CD4-positive, alpha-beta T cell treated with Interleukin-15 for 4 hours (primary cell): Measurements from ENCODE around the gene MBLAC1.

Source experiments
- DNase-seq: peaks from one replicate; pipeline ENCODE4 v3.0.0-alpha.2; 2020; ENCODE audit warnings: low spot score

Gene MBLAC1

DNA sequence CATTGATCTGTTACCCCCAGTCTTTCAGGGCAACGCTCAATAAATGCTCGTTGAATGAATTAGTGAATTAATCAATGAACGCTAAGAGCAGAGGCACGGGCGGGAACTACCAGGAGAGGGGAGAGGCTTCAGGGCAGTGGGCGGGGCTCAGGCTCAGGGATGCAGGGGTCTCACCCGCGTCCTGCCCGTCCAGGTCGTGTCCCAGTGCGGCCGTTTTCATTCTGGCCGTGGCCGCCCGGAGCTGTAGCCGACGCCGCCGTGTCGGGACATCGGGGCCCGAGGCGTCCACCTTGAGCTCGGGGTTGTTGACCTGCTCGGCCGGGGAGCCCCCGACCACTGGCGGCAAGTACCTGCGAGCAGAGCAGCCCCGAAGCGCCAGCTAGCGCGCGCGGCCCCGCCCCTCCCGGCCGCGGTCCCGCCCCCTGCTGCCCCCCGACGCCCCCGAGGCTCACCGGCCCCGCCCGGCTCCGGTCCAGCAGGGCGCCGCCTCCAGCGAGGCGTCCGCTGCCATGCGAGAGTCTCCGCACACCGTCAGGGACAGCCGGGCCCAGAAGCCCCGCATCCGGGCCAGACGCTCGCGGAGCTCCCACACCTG, 44.4 kb downstream of the MBLAC1 start:
- DNase-seq, result no peak

DNA sequence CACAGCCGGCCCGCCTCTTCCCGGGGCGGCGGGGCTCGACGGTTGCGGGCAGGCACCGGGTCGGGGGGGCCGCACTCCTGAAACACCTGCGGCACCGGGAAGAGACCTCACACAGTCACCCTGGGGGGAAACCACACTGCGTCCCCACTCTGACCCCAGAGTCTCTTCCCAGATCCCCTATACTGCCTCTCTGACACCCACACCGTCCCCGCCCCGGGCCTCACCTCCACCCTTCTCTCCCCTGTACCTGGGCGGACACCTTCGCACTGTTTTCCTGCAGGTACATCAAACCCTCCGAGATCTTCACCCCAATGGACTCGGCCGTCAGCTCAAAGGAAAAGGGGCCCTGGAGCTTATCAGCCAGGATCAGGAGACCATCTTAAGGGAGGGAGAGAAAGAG, 45.1 kb downstream of the MBLAC1 start:
- no peak for DNase-seq

DNA sequence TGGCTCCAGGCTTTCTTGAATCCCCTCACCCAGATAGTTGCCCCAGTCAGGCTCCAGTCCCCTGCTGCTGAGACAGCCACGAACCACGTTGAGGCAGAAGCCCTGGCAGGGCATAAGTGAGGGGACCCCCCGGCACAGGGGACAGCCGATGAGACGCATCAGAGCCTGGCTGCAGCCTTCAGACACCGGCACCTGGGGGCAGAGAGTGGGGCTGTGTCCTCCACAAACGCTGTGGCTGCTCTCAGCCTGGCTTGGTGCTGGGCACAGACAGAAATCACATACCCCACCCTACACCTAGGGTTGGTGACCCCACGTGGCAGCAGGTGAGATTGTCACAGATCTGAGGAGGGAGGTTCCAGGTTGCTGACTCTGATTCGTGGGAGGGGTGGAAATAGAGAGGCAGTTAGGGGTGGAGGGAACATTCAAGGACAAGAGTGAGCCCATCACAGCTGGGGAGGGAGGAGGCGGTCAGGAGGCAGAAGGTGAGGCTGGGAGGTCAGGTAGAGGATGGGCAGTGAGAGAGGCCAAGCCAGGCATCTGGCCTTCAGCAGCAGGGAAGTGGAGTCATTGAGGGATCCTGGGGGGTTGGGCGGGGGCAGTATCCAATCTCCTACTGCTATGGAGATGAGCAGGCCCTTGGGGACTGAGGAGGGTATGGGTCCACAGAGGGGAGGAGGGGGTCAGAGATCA, 47.2 kb downstream of the MBLAC1 start:
- no peak for DNase-seq

DNA sequence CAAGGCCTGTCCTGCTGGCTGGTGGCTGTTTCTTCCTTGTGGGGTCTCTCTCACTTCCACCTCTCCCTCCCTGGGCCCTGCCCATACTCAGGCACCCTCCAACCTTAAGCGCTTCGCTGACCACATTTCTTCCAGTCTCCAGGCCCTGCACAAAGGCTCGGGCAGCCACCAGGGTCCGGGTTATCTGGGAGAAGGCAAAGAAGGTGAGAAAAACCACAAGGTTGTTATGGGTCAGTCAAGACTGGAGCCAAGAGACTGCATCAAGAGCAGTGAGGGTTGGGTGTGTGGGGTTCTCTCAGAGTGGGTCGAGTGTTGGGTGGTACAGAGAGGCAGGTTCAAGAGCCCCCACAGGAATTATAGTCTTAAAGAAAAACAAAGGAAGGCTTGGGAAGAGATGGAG, 47.8 kb downstream of the MBLAC1 start:
- DNase-seq, result no peak

DNA sequence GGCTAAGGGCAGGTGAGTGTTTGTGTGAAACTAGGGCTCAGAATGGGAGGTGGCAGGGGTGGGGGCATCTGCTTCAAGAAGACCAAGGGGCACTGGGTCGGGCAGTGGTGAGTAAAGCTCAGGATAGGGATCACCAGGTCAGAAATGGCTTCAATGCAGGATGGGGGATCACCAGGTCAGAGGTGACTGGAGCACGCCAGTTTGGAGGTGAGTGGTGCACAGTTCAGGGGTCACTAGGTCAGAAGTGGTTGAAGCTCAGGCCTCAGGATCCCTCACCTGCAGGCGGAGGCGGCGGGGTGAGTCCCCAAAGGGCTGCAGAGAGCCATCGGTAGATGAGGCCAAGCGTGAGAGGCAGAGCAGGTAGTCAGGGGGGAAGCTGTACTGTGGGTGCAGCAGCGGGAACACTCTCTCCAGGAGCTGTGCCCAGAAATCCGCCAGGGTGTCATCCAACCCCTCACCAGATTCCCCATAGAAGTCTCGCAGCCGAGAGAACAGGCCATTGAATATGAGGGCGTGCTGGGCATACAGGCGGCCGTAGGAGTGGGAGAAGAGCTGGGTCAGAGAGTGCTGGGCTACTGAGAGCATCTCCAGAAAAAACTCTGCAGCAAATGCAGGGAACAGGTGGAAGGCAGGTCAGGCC, 48.6 kb downstream of the MBLAC1 start:
- DNase-seq, result no peak

DNA sequence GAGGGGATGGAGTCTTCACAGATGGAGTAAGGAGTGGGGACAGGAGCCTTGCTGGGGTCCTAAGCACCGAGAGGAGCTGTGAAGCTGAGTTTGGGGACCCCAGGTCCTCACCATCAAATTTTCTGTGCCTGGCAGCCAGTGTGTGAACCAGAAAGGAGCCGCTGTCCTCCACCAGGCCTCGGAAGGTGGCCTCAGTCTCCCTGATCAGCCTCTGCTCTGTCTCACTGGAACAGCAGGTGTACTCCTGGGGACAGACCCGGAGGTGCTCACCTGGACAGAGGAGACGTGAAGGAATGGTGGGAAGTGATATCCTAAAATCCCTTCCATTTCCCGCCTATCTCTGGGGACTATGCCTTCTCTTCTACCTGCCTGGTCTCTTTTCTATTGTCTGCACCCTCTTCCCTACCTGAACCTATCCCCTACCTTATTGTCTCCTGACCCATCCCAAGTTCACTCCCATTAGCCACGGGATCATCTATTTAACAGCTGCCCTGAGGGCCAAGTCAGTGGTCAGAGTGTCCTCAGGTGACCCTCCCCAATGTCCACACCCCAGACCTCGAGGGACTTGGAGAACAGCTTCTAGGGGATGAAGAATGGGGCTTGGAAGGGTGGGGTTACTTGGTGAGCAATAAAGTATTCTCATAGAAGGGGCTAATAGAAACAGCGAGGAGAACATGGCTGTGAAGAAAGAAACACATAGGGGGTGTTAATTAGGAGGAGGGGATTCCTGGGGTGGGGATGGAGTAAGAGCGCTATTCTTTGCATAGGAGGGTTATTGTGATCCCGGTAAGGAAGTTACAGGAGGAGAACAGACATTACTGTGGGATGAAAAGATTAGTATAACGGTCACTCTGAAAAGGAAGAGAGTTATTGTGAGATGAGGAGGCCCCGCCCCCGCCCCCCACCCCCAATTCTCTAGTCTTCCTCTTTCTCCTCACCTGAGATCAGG, 49.6 kb downstream of the MBLAC1 start:
- DNase-seq, result no peak

DNA sequence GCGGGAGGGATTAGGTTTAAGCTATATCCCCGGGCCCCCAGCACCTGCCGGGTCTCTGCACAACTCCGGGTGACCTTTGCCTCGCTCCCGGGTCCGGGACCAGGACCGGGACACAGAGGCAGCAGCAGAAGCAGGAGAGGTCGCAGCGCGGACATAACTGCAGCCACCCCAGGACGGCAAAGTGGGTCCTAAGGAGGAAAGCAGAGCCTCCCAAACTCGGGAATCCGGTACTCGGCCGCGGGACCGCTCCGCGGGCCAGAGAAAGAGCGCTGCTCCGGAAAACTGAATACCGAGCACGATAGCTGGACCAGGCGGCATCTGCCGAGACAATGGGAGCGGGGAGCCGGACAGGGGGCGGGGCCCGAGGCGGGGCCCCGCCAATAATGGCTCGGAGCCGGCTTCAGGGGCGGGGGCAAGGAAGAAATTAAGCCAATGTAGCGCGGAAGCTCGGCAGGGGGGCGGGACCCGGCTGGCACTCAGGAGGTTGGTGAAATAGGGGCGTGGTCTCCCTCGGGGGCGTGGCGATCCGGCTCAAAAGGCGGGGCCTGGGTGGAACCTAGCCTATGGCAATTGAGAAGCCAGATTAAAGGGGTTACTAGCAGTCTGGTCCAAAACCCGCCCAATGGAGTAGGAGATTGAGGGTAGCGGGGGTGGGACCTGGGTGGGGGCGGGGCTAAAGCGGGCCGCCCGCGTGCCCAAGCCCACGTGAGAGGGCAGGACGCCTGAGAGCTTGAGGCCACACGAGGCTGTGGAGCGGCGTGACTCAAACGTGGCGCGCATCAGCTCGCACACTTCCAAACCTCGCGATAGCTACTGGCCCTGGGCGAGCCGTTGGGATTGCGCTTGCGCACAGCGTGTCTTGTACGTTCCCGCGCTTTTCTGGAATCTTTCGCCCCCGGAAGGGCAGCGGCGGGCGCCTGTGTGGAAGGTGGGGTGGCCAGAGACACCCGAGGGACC, 50.6 kb downstream of the MBLAC1 start, which contains the start of the genes GPC2 and STAG3:
GPC2 (minus strand) TSS at position 337 of the 957 bp plus-strand sequence; CDS start at position 155, 182 bp downstream.
STAG3 (plus strand) TSS at position 874 of the 957 bp plus-strand sequence. CDS start 2,639 bp downstream, outside the sequence.
- DNase-seq, result peak; percentile 98
